H1 (cell line): ENCODE data around the gene FNDC1. TPM values are rescaled to one million over a fixed set of nuclear protein-coding genes. Genes with fewer than 3 reads are reported as not detected.

ENCODE experiments used
- CTCF ChIA-PET: fragments of 300-600 bp; sonication (Branson Sonifier 250); formaldehyde crosslinking; loops from one replicate; lab custom pipeline; 2021; ENCODE audit not compliant: partially characterized antibody; lab: Charles Lee
- POLR2A ChIA-PET: fragments of 300-600 bp; sonication (Branson Sonifier 250); formaldehyde crosslinking; loops from one replicate; lab custom pipeline; 2021; ENCODE audit warnings: inconsistent platforms; ENCODE audit not compliant: partially characterized antibody; lab: Charles Lee
- DNase-seq, 2 experiments: peaks; one replicate each; pipeline versions ENCODE4 v3.0.0 to v3.0.0-alpha.2; 2010 to 2022; ENCODE audit warnings: low spot score in 2 of 2, low read depth in 1 of 2, mixed read lengths in 1 of 2
- FAIRE-seq: peaks from 2 replicates; lab custom pipeline; 2011; peaks lifted over from hg19 to GRCh38; lab: Jason Lieb, UNC
- H2AFZ ChIP-seq: 2 replicates; pipeline ENCODE4 v1.8.1; 2012; ENCODE audit warnings: low read length, inconsistent platforms
- H2AK5ac ChIP-seq: 2 replicates; pipeline ENCODE4 v1.6.1; 2013; ENCODE audit warnings: low read depth, low read length
- H2BK120ac ChIP-seq: replicated peaks from 2 replicates; pipeline ENCODE3; 2013; ENCODE audit warnings: low read depth, low read length, inconsistent platforms
- H2BK12ac ChIP-seq: 2 replicates; pipeline ENCODE4 v1.6.1; 2013; ENCODE audit warnings: low read depth, low read length
- H2BK15ac ChIP-seq: 2 replicates; pipeline ENCODE4 v1.6.1; 2013; ENCODE audit warnings: low read length
- H2BK20ac ChIP-seq: 2 replicates; pipeline ENCODE4 v1.6.1; 2013; ENCODE audit warnings: low read length
- H2BK5ac ChIP-seq: 2 replicates; pipeline ENCODE4 v1.6.1; 2013; ENCODE audit warnings: low read depth, low read length
- H3K14ac ChIP-seq: 2 replicates; pipeline ENCODE4 v1.6.1; 2013; ENCODE audit warnings: inconsistent platforms; ENCODE audit not compliant: insufficient read length
- H3K18ac ChIP-seq: 2 replicates; pipeline ENCODE4 v1.6.1; 2013; ENCODE audit warnings: low read length; ENCODE audit errors: extremely low read depth
- H3K23ac ChIP-seq: 2 replicates; pipeline ENCODE4 v1.6.1; 2013; ENCODE audit warnings: inconsistent platforms; ENCODE audit not compliant: insufficient read length
- H3K23me2 ChIP-seq: 2 replicates; pipeline ENCODE4 v1.6.1; 2013; ENCODE audit warnings: low read depth, low read length
- H3K27ac ChIP-seq: 2 replicates; pipeline ENCODE4 v1.6.1; 2011; ENCODE audit warnings: low read depth, low read length, inconsistent platforms
- H3K27me3 ChIP-seq, 4 experiments: replicated peaks in 1 of 4; 1 replicate in 1 of 4; 2 replicates in 3 of 4; pipeline versions ENCODE4 v1.6.1 to v1.8.1; 2011 to 2013; ENCODE audit warnings: low read length in 3 of 4, mild to moderate bottlenecking in 3 of 4, inconsistent platforms in 2 of 4, mixed read lengths in 2 of 4, moderate library complexity in 1 of 4; ENCODE audit not compliant: control insufficient read depth in 3 of 4, insufficient read depth in 3 of 4; ENCODE audit errors: extremely low read depth in 1 of 4
- H3K36me3 ChIP-seq, 4 experiments: 2 replicates each; pipeline versions ENCODE4 v1.6.1 to v1.8.1; 2011 to 2013; ENCODE audit warnings: mild to moderate bottlenecking in 4 of 4, low read length in 3 of 4, moderate library complexity in 2 of 4, control low read depth in 1 of 4, inconsistent platforms in 1 of 4; ENCODE audit not compliant: insufficient read depth in 4 of 4, control insufficient read depth in 2 of 4
- H3K4ac ChIP-seq: replicated peaks from 2 replicates; pipeline ENCODE3; 2013; ENCODE audit warnings: low read length, low read depth, mixed read lengths, inconsistent platforms; ENCODE audit not compliant: insufficient read length
- H3K4me1 ChIP-seq, 4 experiments: replicated peaks in 1 of 4; 1 replicate in 1 of 4; 2 replicates in 3 of 4; pipeline versions ENCODE4 v1.6.1 to v1.8.1; 2011 to 2013; ENCODE audit warnings: low read length in 3 of 4, inconsistent platforms in 2 of 4, mixed read lengths in 1 of 4; ENCODE audit not compliant: insufficient read depth in 4 of 4, control insufficient read depth in 3 of 4
- H3K4me2 ChIP-seq, 2 experiments: 2 replicates each; pipeline versions ENCODE4 v1.6.1 to v1.8.1; 2011 to 2013; ENCODE audit warnings: low read depth in 2 of 2, low read length in 2 of 2, control low read depth in 1 of 2, inconsistent platforms in 1 of 2, mild to moderate bottlenecking in 1 of 2; ENCODE audit not compliant: insufficient read depth in 1 of 2
- H3K4me3 ChIP-seq, 4 experiments: fragments of 200-600, 300-600 bp in 1 of 4; sonication (generic), shearing (Covaris generic), sonication (Bioruptor Twin) in 1 of 4; 2 replicates each; pipeline versions ENCODE4 v1.5.1 to v1.8.1; 2011 to 2016; ENCODE audit warnings: low read length in 4 of 4, low read depth in 3 of 4, control low read depth in 2 of 4, inconsistent platforms in 2 of 4, mild to moderate bottlenecking in 2 of 4, mixed read lengths in 1 of 4, moderate library complexity in 1 of 4; ENCODE audit not compliant: insufficient read depth in 2 of 4; ENCODE audit errors: extremely low read depth in 1 of 4
- H3K56ac ChIP-seq: replicated peaks from 2 replicates; pipeline ENCODE3; 2013; ENCODE audit warnings: low read depth, mild to moderate bottlenecking, mixed read lengths, low read length, inconsistent platforms; ENCODE audit not compliant: insufficient read length
- H3K79me1 ChIP-seq: 2 replicates; pipeline ENCODE4 v1.6.1; 2013; ENCODE audit warnings: low read depth, low read length, control low read depth
- H3K79me2 ChIP-seq, 2 experiments: 2 replicates each; pipeline versions ENCODE4 v1.6.1 to v1.8.1; 2012 to 2013; ENCODE audit warnings: low read length in 2 of 2, mild to moderate bottlenecking in 2 of 2, inconsistent platforms in 1 of 2; ENCODE audit not compliant: insufficient read depth in 2 of 2, control insufficient read depth in 1 of 2
- H3K9ac ChIP-seq, 4 experiments: replicated peaks in 1 of 4; 1 replicate in 1 of 4; 2 replicates in 3 of 4; pipeline versions ENCODE4 v1.6.1 to v1.8.1; 2011 to 2013; ENCODE audit warnings: low read depth in 3 of 4, low read length in 3 of 4, control low read depth in 2 of 4, mild to moderate bottlenecking in 2 of 4, moderate library complexity in 2 of 4, inconsistent platforms in 1 of 4; ENCODE audit errors: extremely low read depth in 1 of 4
- H3K9me3 ChIP-seq, 2 experiments: 2 replicates each; pipeline versions ENCODE4 v1.6.1 to v1.8.1; 2012 to 2013; ENCODE audit warnings: mild to moderate bottlenecking in 2 of 2, moderate library complexity in 2 of 2, control low read depth in 1 of 2, inconsistent platforms in 1 of 2, low read depth in 1 of 2, low read length in 1 of 2, mixed read lengths in 1 of 2; ENCODE audit not compliant: insufficient read depth in 2 of 2
- H4K20me1 ChIP-seq, 2 experiments: replicated peaks in 1 of 2; 2 replicates each; pipeline versions ENCODE3 to v1.8.1; 2011 to 2013; ENCODE audit warnings: inconsistent platforms in 2 of 2, low read length in 2 of 2, mild to moderate bottlenecking in 1 of 2; ENCODE audit not compliant: insufficient read depth in 2 of 2, control insufficient read depth in 1 of 2
- H4K5ac ChIP-seq: 2 replicates; pipeline ENCODE4 v1.6.1; 2013; ENCODE audit warnings: low read length, low read depth, mixed read lengths, inconsistent platforms; ENCODE audit not compliant: insufficient read length
- H4K8ac ChIP-seq: 2 replicates; pipeline ENCODE4 v1.8.0; 2013; ENCODE audit warnings: mild to moderate bottlenecking, moderate library complexity, low read length, inconsistent platforms; ENCODE audit not compliant: insufficient read depth; ENCODE audit errors: extremely low read depth
- H4K91ac ChIP-seq: replicated peaks from 2 replicates; pipeline ENCODE3; 2013; ENCODE audit warnings: low read length, mixed read lengths, inconsistent platforms; ENCODE audit not compliant: insufficient read length
- BACH1 ChIP-seq: IDR thresholded peaks from 2 replicates; pipeline ENCODE4 v1.6.1; 2012; ENCODE audit warnings: low read length, improper control_type of control experiment
- CBX5 ChIP-seq: fragments of 300-800, 300-1000 bp; sonication (generic); IDR thresholded peaks from 2 replicates; pipeline ENCODE4 v1.7.1; 2016; ENCODE audit warnings: antibody characterized with exemption, low read length, low read depth
- GABPA ChIP-seq: IDR thresholded peaks from 2 replicates; pipeline ENCODE4 v1.6.1; 2011; ENCODE audit warnings: mild to moderate bottlenecking, low read length, moderate library complexity, borderline replicate concordance; ENCODE audit not compliant: insufficient read depth
- KDM5A ChIP-seq: fragments of 200-600 bp; IDR thresholded peaks from 2 replicates; pipeline ENCODE4 v1.7.1; 2012; ENCODE audit warnings: mild to moderate bottlenecking, low read length, inconsistent platforms, mixed read lengths
- ZNF274 ChIP-seq: IDR thresholded peaks from 2 replicates; pipeline ENCODE4 v1.7.0; 2012; ENCODE audit warnings: low read length, borderline replicate concordance; ENCODE audit errors: extremely low read depth
- WGBS, 2 experiments: shearing (Covaris generic) in 1 of 2; methylation state at CpG; one replicate each; pipeline versions ENCODE4 v1.1.6 to v1.1.7; 2013 to 2015; ENCODE audit warnings: low lambda C conversion rate in 2 of 2, mixed read lengths in 2 of 2, inconsistent platforms in 1 of 2, low coverage in 1 of 2, missing lambda C conversion rate in 1 of 2; ENCODE audit not compliant: insufficient replicate concordance in 2 of 2, insufficient coverage in 1 of 2, insufficient read length in 1 of 2; ENCODE audit errors: extremely low coverage in 1 of 2, missing lambda C conversion rate in 1 of 2; 5-methylcytosine and 5-hydroxymethylcytosine counted together
- polyA plus RNA-seq, 7 experiments: library from polyadenylated mRNA; depleted of rRNA in 3 of 7; stranded (reverse) in 5 of 7; unstranded in 2 of 7; fragments of >200 nt in 5 of 7; fragments of 200-250 nt in 2 of 7; gene quantifications; 1 replicate in 5 of 7; 2 replicates in 1 of 7; 4 replicates in 1 of 7; pipeline versions ENCODE4 v1.2.1 to v1.2.3, GENCODE V29; 2011 to 2013; ENCODE audit warnings: missing spikeins in 2 of 7, mixed read lengths in 2 of 7
- total RNA-seq: library from RNA; stranded (reverse); fragmentation: NEBNext Ultra II Directional; extraction: Animal tissue kit (Norgen Biotek cat#: 25700); gene quantifications from 2 replicates; pipeline ENCODE4 v1.2.1, GENCODE V29; 2021

Gene FNDC1
- total and polyA plus RNA-seq, 2 of the 8 experiments (the other 6 are each of a cell fraction or from before 2014, with no cell fraction given) = 0.06 to 0.30 TPM

GRCh38 chr6:159122453-159122852 is 46.7 kb upstream of the FNDC1 start:
- H3K9me3 ChIP-seq = no peaks in the 10 kb centered on the region
- H3K14ac ChIP-seq = no peak overlapping the region
- 94% methylated on average over 4 of the region's 4 CpGs; no CpG with 5 or more reads in 1 of the 2 experiments for WGBS, 2 experiments
- no peak overlapping the region for H3K9ac ChIP-seq
- no peaks in the 10 kb centered on the region for H3K36me3 ChIP-seq
- H3K4ac ChIP-seq = no peak overlapping the region
- H4K91ac ChIP-seq = no peak overlapping the region
- no peak overlapping the region for H3K4me3 ChIP-seq
- H3K23me2 ChIP-seq = no peaks in the 10 kb centered on the region
- no peaks in the 10 kb centered on the region for H3K79me2 ChIP-seq
- H3K56ac ChIP-seq = no peak overlapping the region
- H4K5ac ChIP-seq = no peak overlapping the region
- no peak overlapping the region for H4K8ac ChIP-seq
- H2BK20ac ChIP-seq = no peak overlapping the region
- H2BK12ac ChIP-seq = no peak overlapping the region
- no peak for DNase-seq
- H2AK5ac ChIP-seq = no peak overlapping the region
- POLR2A ChIA-PET = no interaction called here
- H3K27me3 ChIP-seq = peaks cover 0 to 1% (median 0%) of the 10 kb centered on the region in 4 experiments; a peak in 1 of 7 replicates
- no peak overlapping the region for H2BK5ac ChIP-seq
- no peak overlapping the region for H3K23ac ChIP-seq
- no peak overlapping the region for H3K18ac ChIP-seq
- CTCF ChIA-PET = interaction anchor here (0.8 to 3.6 kb wide), 7 partner anchors 10 to 432 kb away, joined by 3 to 20 read pairs (median 4); no protein-coding TSS in a partner anchor
- no peaks in the 10 kb centered on the region for H4K20me1 ChIP-seq
- no peak for FAIRE-seq
- no peak overlapping the region for H3K4me2 ChIP-seq
- no peak overlapping the region for H3K27ac ChIP-seq
- TF ChIP-seq BACH1 (no peak), GABPA (no peak), KDM5A (no peak), CBX5 (no peak), ZNF274 (no peak)
- H2AFZ ChIP-seq = no peak overlapping the region
- no peaks in the 10 kb centered on the region for H3K79me1 ChIP-seq
- no peak overlapping the region for H2BK120ac ChIP-seq
- H3K4me1 ChIP-seq = no peaks in the 10 kb centered on the region
- no peak overlapping the region for H2BK15ac ChIP-seq
